PC-9 (cell line): Measurements from ENCODE around the gene ALK. TPM values are rescaled to one million over a fixed set of nuclear protein-coding genes. Genes with fewer than 3 reads are reported as not detected.

Experiments used
- BruUV-seq: library from RNA; stranded (reverse); fragments of 400-500 nt; replicated peaks from 2 replicates; lab custom pipeline; 2021; lab: Mats Ljungman, UMichigan
- CTCF ChIA-PET: fragments of 300-600 bp; sonication (Branson Sonifier 250); formaldehyde crosslinking; loops from one replicate; lab custom pipeline; 2022; ENCODE audit warnings: antibody characterized with exemption; lab: Charles Lee
- POLR2A ChIA-PET: fragments of 300-600 bp; sonication (Branson Sonifier 250); formaldehyde crosslinking; loops from one replicate; lab custom pipeline; 2022; ENCODE audit warnings: antibody characterized with exemption; ENCODE audit not compliant: unreplicated experiment; lab: Charles Lee
- DNase-seq, 2 experiments: peaks; one replicate each; pipeline versions ENCODE4 v3.0.0 to v3.0.0-alpha.2; 2015 to 2022; ENCODE audit warnings: mixed read lengths in 1 of 2
- H2AFZ ChIP-seq: fragments of 200-600 bp; sonication (generic); 2 replicates; pipeline ENCODE4 v1.8.1; 2017; ENCODE audit warnings: antibody characterized with exemption
- H3F3A ChIP-seq: fragments of 200-600 bp; sonication (generic); 2 replicates; pipeline ENCODE4 v1.8.1; 2017; ENCODE audit warnings: antibody characterized with exemption, mild to moderate bottlenecking, low read depth; ENCODE audit not compliant: insufficient read depth
- H3K27ac ChIP-seq: fragments of 200-600 bp; sonication (generic); 2 replicates; pipeline ENCODE4 v1.6.1; 2016; ENCODE audit warnings: mixed run types
- H3K27me3 ChIP-seq: fragments of 200-600 bp; sonication (generic); 2 replicates; pipeline ENCODE4 v1.6.1; 2016; ENCODE audit warnings: low read depth, mixed run types; ENCODE audit not compliant: insufficient read depth
- H3K36me3 ChIP-seq: fragments of 200-600 bp; sonication (generic); 2 replicates; pipeline ENCODE4 v1.6.1; 2016; ENCODE audit warnings: low read depth, mixed run types
- H3K4me1 ChIP-seq: fragments of 200-600 bp; sonication (generic); replicated peaks from 2 replicates; pipeline ENCODE4 v1.6.1; 2016; ENCODE audit warnings: mixed run types; ENCODE audit not compliant: insufficient read depth
- H3K4me2 ChIP-seq: fragments of 200-600 bp; sonication (generic); 2 replicates; pipeline ENCODE4 v1.6.1; 2017; ENCODE audit warnings: mixed run types
- H3K4me3 ChIP-seq: fragments of 200-600 bp; sonication (generic); 2 replicates; pipeline ENCODE4 v1.6.1; 2016; ENCODE audit warnings: mixed run types
- H3K79me2 ChIP-seq: fragments of 200-600 bp; sonication (generic); 2 replicates; pipeline ENCODE4 v1.6.1; 2017; ENCODE audit warnings: low read depth, mixed run types
- H3K9me2 ChIP-seq: fragments of 200-600 bp; sonication (generic); 2 replicates; pipeline ENCODE4 v1.8.1; 2017; ENCODE audit warnings: mild to moderate bottlenecking; ENCODE audit not compliant: insufficient read depth
- H3K9me3 ChIP-seq: fragments of 200-600 bp; sonication (generic); 2 replicates; pipeline ENCODE4 v1.8.1; 2016; ENCODE audit warnings: low read depth; ENCODE audit not compliant: insufficient read depth
- H4K20me1 ChIP-seq: fragments of 200-600 bp; sonication (generic); 2 replicates; pipeline ENCODE4 v1.8.1; 2017; ENCODE audit not compliant: insufficient read depth
- EZH2 ChIP-seq: fragments of 200-600 bp; sonication (generic); IDR thresholded peaks from 2 replicates; pipeline ENCODE4 v1.8.0; 2017; ENCODE audit warnings: antibody characterized with exemption, low read depth
- intact Hi-C: fragments of 100-400 bp; cut with micrococcal nuclease; formaldehyde crosslinking; loops from one replicate; pipeline ENCODE4 v1.10.0; 2022; ENCODE audit not compliant: unreplicated experiment
- total RNA-seq: library from RNA; stranded (reverse); gene quantifications from 2 replicates; pipeline ENCODE4 v1.2.3, GENCODE V29; 2021
- TF ChIP-seq, protein P1 (sequence below): fragments of 200-600 bp; sonication (generic); conservative IDR thresholded peaks from 2 replicates; pipeline ENCODE4 v1.6.1; 2017; ENCODE audit warnings: mixed run types, antibody characterized with exemption, mild to moderate bottlenecking, moderate library complexity

Gene ALK
- total RNA-seq, 1 experiment from 2014 or later = not detected

DNA sequence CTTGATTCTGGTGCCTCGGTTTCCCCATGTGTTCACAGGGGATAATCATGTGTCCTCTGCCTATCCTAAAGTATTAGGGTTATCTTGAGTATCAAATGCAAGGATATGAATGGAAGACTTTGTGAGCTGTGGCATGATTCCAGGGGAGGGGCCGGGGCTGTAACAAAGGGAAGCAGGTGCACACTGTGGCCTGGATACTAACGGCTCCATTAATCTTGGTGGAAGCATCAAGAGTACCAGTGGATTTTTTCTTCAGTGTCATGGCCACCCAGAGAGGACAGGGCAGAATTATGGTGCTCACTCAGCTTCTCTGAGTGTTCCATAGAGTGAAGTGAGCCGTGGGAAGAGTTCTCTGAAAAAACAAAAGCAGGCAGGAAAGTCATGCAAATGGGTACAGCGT is 320.1 kb downstream of the ALK start:
- no peak for DNase-seq
- H3K27ac ChIP-seq = no peak overlapping the region
- H3K4me2 ChIP-seq = no peak overlapping the region
- no peaks in the 10 kb centered on the region for H4K20me1 ChIP-seq
- CTCF ChIA-PET = no interaction called here
- no peaks in the 10 kb centered on the region for H3K79me2 ChIP-seq
- H3K4me1 ChIP-seq = no peaks in the 10 kb centered on the region
- no TSS peak for BruUV-seq
- POLR2A ChIA-PET = no interaction called here
- no peak overlapping the region for H3K4me3 ChIP-seq
- no peaks in the 10 kb centered on the region for H3K36me3 ChIP-seq
- no peaks in the 10 kb centered on the region for H3F3A ChIP-seq
- no peak for TF ChIP-seq EZH2
- TF ChIP-seq, protein P1, sequence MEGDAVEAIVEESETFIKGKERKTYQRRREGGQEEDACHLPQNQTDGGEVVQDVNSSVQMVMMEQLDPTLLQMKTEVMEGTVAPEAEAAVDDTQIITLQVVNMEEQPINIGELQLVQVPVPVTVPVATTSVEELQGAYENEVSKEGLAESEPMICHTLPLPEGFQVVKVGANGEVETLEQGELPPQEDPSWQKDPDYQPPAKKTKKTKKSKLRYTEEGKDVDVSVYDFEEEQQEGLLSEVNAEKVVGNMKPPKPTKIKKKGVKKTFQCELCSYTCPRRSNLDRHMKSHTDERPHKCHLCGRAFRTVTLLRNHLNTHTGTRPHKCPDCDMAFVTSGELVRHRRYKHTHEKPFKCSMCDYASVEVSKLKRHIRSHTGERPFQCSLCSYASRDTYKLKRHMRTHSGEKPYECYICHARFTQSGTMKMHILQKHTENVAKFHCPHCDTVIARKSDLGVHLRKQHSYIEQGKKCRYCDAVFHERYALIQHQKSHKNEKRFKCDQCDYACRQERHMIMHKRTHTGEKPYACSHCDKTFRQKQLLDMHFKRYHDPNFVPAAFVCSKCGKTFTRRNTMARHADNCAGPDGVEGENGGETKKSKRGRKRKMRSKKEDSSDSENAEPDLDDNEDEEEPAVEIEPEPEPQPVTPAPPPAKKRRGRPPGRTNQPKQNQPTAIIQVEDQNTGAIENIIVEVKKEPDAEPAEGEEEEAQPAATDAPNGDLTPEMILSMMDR = no peak
- intact Hi-C loops = no loop called here
- H3K27me3 ChIP-seq = peaks cover 10% of the 10 kb centered on the region; the same call in 1 of the 2 replicates
- H2AFZ ChIP-seq = no peak overlapping the region
- no peaks in the 10 kb centered on the region for H3K9me2 ChIP-seq
- no peaks in the 10 kb centered on the region for H3K9me3 ChIP-seq

- Histone ChIP-seq H3K27ac (no peak overlapping the region), H2AFZ (no peak overlapping the region), H3K79me2 (no peaks in the 10 kb centered on the region), H3K9me2 (no peaks in the 10 kb centered on the region), H3K27me3 (peaks cover 22% of the 10 kb centered on the region), H3K4me2 (no peak overlapping the region), H3F3A (no peaks in the 10 kb centered on the region), H3K9me3 (no peaks in the 10 kb centered on the region), H3K4me1 (no peaks in the 10 kb centered on the region), H4K20me1 (no peaks in the 10 kb centered on the region), H3K4me3 (no peak overlapping the region), H3K36me3 (no peaks in the 10 kb centered on the region)
- ChIA-PET POLR2A (no interaction called here), CTCF (no interaction called here)
- TF ChIP-seq EZH2 = no peak
- intact Hi-C loops = no loop called here
- no peak for DNase-seq
- BruUV-seq = no TSS peak
Measured at GRCh38 chr2:29599946-29600345, 321.4 kb downstream of the ALK start.

DNA sequence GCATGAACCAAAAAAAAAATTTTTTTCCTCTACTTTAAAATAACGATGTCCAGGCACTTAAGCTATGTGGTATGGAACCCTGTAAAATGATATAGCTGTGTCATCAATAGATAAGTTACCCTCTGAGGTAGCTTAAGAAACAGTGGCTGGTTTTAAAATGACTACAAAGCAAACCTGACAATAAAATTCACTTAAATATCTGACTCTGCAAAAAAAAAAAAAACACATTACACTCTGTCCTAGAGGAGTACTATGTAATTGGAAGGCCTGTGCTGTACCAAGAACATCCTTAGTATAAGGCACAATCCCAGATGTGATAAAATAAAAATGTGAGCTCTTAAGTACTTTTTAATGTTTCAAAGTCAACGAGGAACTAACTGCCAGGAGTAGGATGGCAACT is 322.4 kb downstream of the ALK start:
- Histone ChIP-seq H3K9me3 (no peaks in the 10 kb centered on the region), H3K9me2 (no peaks in the 10 kb centered on the region), H4K20me1 (no peaks in the 10 kb centered on the region), H3K4me3 (no peak overlapping the region), H3K36me3 (no peaks in the 10 kb centered on the region), H3K27me3 (peaks cover 32% of the 10 kb centered on the region), H3K27ac (no peak overlapping the region), H3K4me1 (no peaks in the 10 kb centered on the region), H3K79me2 (no peaks in the 10 kb centered on the region), H3K4me2 (no peak overlapping the region), H3F3A (no peaks in the 10 kb centered on the region), H2AFZ (no peak overlapping the region)
- POLR2A ChIA-PET = no interaction called here
- CTCF ChIA-PET = no interaction called here
- intact Hi-C loops = no loop called here
- DNase-seq = no peak
- no TSS peak for BruUV-seq
- TF ChIP-seq, protein P1 = no peak
- no peak for TF ChIP-seq EZH2

- Histone ChIP-seq H4K20me1 (no peaks in the 10 kb centered on the region), H3K79me2 (no peaks in the 10 kb centered on the region), H3F3A (no peaks in the 10 kb centered on the region), H3K4me3 (no peak overlapping the region), H3K4me1 (no peaks in the 10 kb centered on the region), H3K9me3 (no peaks in the 10 kb centered on the region), H2AFZ (no peak overlapping the region), H3K27ac (no peak overlapping the region), H3K27me3 (peaks cover 51% of the 10 kb centered on the region), H3K36me3 (no peaks in the 10 kb centered on the region), H3K4me2 (no peak overlapping the region), H3K9me2 (no peaks in the 10 kb centered on the region)
- intact Hi-C loops = no loop called here
- no peak for DNase-seq
- ChIA-PET POLR2A (no interaction called here), CTCF (no interaction called here)
- BruUV-seq = no TSS peak
- TF ChIP-seq, protein P1 = no peak
- TF ChIP-seq EZH2 = no peak
Measured at GRCh38 chr2:29597035-29597434, 324.4 kb downstream of the ALK start.
